ENCODE measurements around the gene CNDP1. TPM values are rescaled to one million over a fixed set of nuclear protein-coding genes. Genes with fewer than 3 reads are reported as not detected.

The CNDP1 gene
- polyA plus RNA-seq, 1 donor from 2014 or later, result 2.1 TPM

DNA sequence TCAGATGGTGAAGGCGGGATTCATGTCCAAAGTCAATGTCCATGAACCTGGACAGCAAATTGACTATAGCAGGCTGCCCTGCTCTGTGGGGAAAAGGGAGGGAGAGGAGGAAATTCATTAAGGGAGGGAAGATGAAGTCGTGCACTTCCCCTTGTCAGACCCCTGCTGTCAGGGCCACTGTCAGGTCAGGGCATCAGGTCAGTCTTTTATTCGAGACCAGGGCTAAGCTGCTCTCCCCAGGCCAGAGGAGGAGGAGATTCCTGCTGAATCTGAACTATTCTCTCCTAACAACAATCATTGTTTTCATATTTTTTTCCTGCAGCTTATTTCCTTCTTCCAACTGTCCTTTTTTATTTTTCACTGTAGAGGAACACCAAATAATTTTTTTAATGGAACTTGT lies 17.2 kb downstream of the CNDP1 start:
- H3K79me2 ChIP-seq (replicated peaks; ENCODE audit: insufficient read depth, low read length), result no peaks in the 10 kb centered on the region
- H3K27ac ChIP-seq (ENCODE audit: low read length), result no peak overlapping the region

DNA sequence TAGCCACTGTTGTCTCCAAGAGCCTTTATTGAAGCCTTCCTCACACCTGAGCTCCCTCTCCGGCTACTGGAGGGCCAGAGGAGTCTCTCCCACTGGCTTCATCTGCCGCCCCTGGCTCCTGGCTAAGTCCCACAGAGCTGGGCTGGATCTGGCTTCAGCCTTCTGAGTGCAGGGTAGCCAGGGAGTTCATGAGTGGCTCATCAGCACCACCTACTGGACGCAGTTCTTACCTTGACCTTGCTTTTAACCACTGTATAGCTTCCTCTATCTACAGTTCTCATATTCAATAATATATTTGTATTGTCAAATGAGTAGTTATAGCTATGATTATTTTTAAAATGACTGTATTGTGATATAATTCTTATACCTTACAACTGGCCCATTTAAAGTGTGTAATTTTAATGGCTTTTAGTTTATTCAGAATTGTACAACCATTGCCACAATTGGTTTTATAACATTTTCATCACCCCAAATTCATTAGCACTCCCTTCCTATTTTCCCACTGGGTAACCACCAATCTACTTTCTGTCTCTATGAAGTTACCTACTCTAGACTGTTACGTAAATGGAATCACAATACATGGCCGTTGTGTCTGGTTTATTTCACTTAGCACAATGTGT lies 17.7 kb downstream of the CNDP1 start:
- Histone ChIP-seq H4K20me1 (ENCODE audit: insufficient read depth) (no peaks in the 10 kb centered on the region), H3K9me3 (ENCODE audit: low read length) (peaks cover 6% of the 10 kb centered on the region), H3K4me2 (ENCODE audit: low read length) (no peak overlapping the region), H3K27me3 (ENCODE audit: insufficient read depth, low read depth, low read length) (no peaks in the 10 kb centered on the region), H3K4me3 (ENCODE audit: low read length) (no peak overlapping the region), H3K27ac (ENCODE audit: low read length) (no peak overlapping the region), H3K36me3 (ENCODE audit: insufficient read depth, low read length) (no peaks in the 10 kb centered on the region), H2AFZ (ENCODE audit: low read depth, low read length) (no peak overlapping the region), H3K9me2 (ENCODE audit: insufficient read depth, low read length) (no peaks in the 10 kb centered on the region), H3K79me2 (replicated peaks; ENCODE audit: insufficient read depth, low read length) (no peaks in the 10 kb centered on the region), H3F3A (ENCODE audit: insufficient read depth, low read length, poor library complexity, severe bottlenecking) (no peaks in the 10 kb centered on the region), H3K9ac (ENCODE audit: low read length) (no peak overlapping the region)
- TF ChIP-seq, protein P1, sequence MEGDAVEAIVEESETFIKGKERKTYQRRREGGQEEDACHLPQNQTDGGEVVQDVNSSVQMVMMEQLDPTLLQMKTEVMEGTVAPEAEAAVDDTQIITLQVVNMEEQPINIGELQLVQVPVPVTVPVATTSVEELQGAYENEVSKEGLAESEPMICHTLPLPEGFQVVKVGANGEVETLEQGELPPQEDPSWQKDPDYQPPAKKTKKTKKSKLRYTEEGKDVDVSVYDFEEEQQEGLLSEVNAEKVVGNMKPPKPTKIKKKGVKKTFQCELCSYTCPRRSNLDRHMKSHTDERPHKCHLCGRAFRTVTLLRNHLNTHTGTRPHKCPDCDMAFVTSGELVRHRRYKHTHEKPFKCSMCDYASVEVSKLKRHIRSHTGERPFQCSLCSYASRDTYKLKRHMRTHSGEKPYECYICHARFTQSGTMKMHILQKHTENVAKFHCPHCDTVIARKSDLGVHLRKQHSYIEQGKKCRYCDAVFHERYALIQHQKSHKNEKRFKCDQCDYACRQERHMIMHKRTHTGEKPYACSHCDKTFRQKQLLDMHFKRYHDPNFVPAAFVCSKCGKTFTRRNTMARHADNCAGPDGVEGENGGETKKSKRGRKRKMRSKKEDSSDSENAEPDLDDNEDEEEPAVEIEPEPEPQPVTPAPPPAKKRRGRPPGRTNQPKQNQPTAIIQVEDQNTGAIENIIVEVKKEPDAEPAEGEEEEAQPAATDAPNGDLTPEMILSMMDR (IDR thresholded peaks at IDR 0.05; ENCODE audit: poor library complexity, severe bottlenecking), result peak; percentile 75
- TF ChIP-seq EZH2 (IDR thresholded peaks at IDR 0.05; ENCODE audit: borderline replicate concordance, insufficient read depth, low read length, poor library complexity, severe bottlenecking) (no peak), SMC3 (conservative IDR thresholded peaks at IDR 0.05; ENCODE audit: poor library complexity) (peak; percentile 76), RAD21 (conservative IDR thresholded peaks at IDR 0.05) (peak; percentile 79)

More for the DNA sequence above, 17.2 kb downstream of the CNDP1 start:
- no peaks in the 10 kb centered on the region for H3K27me3 ChIP-seq (ENCODE audit: insufficient read depth, low read depth, low read length)
- H3K9me2 ChIP-seq (ENCODE audit: insufficient read depth, low read length), result no peaks in the 10 kb centered on the region
- H2AFZ ChIP-seq (ENCODE audit: low read depth, low read length), result no peak overlapping the region
- peaks cover 6% of the 10 kb centered on the region for H3K9me3 ChIP-seq (ENCODE audit: low read length)
- no peak overlapping the region for H3K9ac ChIP-seq (ENCODE audit: low read length)
- TF ChIP-seq, protein P1 (IDR thresholded peaks at IDR 0.05; ENCODE audit: poor library complexity, severe bottlenecking), result no peak
- TF ChIP-seq POLR2AphosphoS5 (IDR thresholded peaks at IDR 0.05), result no peak
- TF ChIP-seq RAD21 (conservative IDR thresholded peaks at IDR 0.05), result no peak
- TF ChIP-seq, protein P2, sequence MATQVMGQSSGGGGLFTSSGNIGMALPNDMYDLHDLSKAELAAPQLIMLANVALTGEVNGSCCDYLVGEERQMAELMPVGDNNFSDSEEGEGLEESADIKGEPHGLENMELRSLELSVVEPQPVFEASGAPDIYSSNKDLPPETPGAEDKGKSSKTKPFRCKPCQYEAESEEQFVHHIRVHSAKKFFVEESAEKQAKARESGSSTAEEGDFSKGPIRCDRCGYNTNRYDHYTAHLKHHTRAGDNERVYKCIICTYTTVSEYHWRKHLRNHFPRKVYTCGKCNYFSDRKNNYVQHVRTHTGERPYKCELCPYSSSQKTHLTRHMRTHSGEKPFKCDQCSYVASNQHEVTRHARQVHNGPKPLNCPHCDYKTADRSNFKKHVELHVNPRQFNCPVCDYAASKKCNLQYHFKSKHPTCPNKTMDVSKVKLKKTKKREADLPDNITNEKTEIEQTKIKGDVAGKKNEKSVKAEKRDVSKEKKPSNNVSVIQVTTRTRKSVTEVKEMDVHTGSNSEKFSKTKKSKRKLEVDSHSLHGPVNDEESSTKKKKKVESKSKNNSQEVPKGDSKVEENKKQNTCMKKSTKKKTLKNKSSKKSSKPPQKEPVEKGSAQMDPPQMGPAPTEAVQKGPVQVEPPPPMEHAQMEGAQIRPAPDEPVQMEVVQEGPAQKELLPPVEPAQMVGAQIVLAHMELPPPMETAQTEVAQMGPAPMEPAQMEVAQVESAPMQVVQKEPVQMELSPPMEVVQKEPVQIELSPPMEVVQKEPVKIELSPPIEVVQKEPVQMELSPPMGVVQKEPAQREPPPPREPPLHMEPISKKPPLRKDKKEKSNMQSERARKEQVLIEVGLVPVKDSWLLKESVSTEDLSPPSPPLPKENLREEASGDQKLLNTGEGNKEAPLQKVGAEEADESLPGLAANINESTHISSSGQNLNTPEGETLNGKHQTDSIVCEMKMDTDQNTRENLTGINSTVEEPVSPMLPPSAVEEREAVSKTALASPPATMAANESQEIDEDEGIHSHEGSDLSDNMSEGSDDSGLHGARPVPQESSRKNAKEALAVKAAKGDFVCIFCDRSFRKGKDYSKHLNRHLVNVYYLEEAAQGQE (IDR thresholded peaks at IDR 0.05; ENCODE audit: borderline replicate concordance), result no peak
- no peak for TF ChIP-seq SMC3 (conservative IDR thresholded peaks at IDR 0.05; ENCODE audit: poor library complexity)
- TF ChIP-seq EZH2 (IDR thresholded peaks at IDR 0.05; ENCODE audit: borderline replicate concordance, insufficient read depth, low read length, poor library complexity, severe bottlenecking), result no peak
- no peak for TF ChIP-seq TAF1 (IDR thresholded peaks at IDR 0.05; ENCODE audit: low read depth)
- no peak for TF ChIP-seq EP300 (conservative IDR thresholded peaks at IDR 0.05; ENCODE audit: poor library complexity, severe bottlenecking)
- no peaks in the 10 kb centered on the region for H3K36me3 ChIP-seq (ENCODE audit: insufficient read depth, low read length)
- H3K4me3 ChIP-seq (ENCODE audit: low read length), result no peak overlapping the region
- H4K20me1 ChIP-seq (ENCODE audit: insufficient read depth), result no peaks in the 10 kb centered on the region
- H3F3A ChIP-seq (ENCODE audit: insufficient read depth, low read length, poor library complexity, severe bottlenecking), result no peaks in the 10 kb centered on the region
- no peak overlapping the region for H3K4me2 ChIP-seq (ENCODE audit: low read length)
